Uterus (tissue), 2 donors: ENCODE measurements around the gene ANKRD31.

ENCODE experiments used
- POLR2A ChIP-seq, 2 donors: fragments of 450-650 bp; IDR thresholded peaks; one replicate each; pipeline ENCODE4 v1.6.1; 2016; ENCODE audit warnings: antibody characterized with exemption in 2 of 2, mild to moderate bottlenecking in 1 of 2, moderate library complexity in 1 of 2
- TF ChIP-seq, protein P1 (sequence below), 4 experiments: fragments of 200-600 bp in 2 of 4; fragments of 450-650 bp in 2 of 4; sonication (generic) in 2 of 4; IDR thresholded peaks; one replicate each; pipeline ENCODE4 v1.5.1; 2016 to 2019; ENCODE audit warnings: antibody characterized with exemption in 4 of 4, mild to moderate bottlenecking in 2 of 4, moderate library complexity in 1 of 4

DNA sequence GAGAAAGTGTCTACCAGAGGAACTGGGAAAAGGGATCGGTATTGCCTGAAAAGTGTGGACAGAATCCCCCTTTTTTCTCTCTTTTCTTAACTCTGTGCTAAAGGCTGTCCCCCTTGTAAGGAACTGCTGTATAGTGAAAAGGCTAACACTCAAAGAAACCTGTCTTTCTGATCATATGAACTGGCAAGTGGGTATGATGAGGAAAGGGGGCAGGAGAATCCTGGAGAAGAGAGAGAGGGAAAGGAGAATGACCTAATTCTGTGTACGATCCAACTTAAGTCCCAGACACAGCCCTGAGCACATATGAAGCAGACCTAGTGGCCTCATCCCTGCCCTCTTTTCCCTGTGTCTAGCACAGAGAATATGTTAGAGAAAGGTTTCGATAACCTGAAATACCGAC is 967 bp downstream of the ANKRD31 start:
- TF ChIP-seq, protein P1, sequence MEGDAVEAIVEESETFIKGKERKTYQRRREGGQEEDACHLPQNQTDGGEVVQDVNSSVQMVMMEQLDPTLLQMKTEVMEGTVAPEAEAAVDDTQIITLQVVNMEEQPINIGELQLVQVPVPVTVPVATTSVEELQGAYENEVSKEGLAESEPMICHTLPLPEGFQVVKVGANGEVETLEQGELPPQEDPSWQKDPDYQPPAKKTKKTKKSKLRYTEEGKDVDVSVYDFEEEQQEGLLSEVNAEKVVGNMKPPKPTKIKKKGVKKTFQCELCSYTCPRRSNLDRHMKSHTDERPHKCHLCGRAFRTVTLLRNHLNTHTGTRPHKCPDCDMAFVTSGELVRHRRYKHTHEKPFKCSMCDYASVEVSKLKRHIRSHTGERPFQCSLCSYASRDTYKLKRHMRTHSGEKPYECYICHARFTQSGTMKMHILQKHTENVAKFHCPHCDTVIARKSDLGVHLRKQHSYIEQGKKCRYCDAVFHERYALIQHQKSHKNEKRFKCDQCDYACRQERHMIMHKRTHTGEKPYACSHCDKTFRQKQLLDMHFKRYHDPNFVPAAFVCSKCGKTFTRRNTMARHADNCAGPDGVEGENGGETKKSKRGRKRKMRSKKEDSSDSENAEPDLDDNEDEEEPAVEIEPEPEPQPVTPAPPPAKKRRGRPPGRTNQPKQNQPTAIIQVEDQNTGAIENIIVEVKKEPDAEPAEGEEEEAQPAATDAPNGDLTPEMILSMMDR (IDR thresholded peaks at IDR 0.05): no peak
- TF ChIP-seq POLR2A (IDR thresholded peaks at IDR 0.05): no peak
